Endothelial cell of umbilical vein (primary cell): ENCODE measurements around the gene G6PC1.

Source experiments
- MYC ChIP-seq: IDR thresholded peaks from one replicate; pipeline ENCODE4 v1.6.1; 2011; ENCODE audit warnings: mild to moderate bottlenecking, low read depth, low read length
- POLR2A ChIP-seq: IDR thresholded peaks from 2 replicates; pipeline ENCODE4 v1.6.1; 2012; ENCODE audit warnings: low read depth, mild to moderate bottlenecking, control low read depth, low read length
- TF ChIP-seq, protein P1 (sequence below), 2 donors: IDR thresholded peaks; 1 replicate in 1 of 2; 2 replicates in 1 of 2; pipeline ENCODE4 v1.5.1; 2011; ENCODE audit warnings: low read length in 2 of 2, mild to moderate bottlenecking in 2 of 2, moderate library complexity in 2 of 2, control low read depth in 1 of 2, inconsistent platforms in 1 of 2, low read depth in 1 of 2; ENCODE audit not compliant: insufficient read depth in 1 of 2; ENCODE audit errors: extremely low read depth in 1 of 2
- TF ChIP-seq, protein P2 (sequence below): IDR thresholded peaks from 2 replicates; pipeline ENCODE4 v1.6.1; 2011; ENCODE audit not compliant: insufficient read depth, insufficient read length

DNA sequence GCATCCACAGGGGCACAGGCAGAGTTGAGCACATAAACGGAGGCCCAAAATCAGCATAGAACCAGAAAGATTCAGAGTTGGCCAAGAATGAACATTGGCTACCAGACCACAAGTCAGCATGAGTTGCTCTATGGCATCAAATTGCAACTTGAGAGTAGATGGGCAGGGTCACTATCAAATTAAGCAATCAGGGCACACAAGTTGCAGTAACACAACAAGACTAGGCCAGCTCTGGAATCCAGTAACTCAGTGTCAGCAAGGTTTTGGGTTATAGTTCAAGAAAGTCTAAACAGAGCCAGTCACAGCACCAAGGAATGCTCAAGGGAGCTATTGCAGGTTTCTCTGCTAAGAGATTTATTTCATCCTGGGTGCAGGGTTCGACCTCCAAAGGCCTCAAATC is 12.9 kb downstream of the G6PC1 start:
- TF ChIP-seq, protein P1, sequence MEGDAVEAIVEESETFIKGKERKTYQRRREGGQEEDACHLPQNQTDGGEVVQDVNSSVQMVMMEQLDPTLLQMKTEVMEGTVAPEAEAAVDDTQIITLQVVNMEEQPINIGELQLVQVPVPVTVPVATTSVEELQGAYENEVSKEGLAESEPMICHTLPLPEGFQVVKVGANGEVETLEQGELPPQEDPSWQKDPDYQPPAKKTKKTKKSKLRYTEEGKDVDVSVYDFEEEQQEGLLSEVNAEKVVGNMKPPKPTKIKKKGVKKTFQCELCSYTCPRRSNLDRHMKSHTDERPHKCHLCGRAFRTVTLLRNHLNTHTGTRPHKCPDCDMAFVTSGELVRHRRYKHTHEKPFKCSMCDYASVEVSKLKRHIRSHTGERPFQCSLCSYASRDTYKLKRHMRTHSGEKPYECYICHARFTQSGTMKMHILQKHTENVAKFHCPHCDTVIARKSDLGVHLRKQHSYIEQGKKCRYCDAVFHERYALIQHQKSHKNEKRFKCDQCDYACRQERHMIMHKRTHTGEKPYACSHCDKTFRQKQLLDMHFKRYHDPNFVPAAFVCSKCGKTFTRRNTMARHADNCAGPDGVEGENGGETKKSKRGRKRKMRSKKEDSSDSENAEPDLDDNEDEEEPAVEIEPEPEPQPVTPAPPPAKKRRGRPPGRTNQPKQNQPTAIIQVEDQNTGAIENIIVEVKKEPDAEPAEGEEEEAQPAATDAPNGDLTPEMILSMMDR (IDR thresholded peaks at IDR 0.05; ENCODE audit: extremely low read depth in 1 of 2, insufficient read depth in 1 of 2, low read depth in 1 of 2, low read length in 2 of 2), result no peak
- TF ChIP-seq, protein P2, sequence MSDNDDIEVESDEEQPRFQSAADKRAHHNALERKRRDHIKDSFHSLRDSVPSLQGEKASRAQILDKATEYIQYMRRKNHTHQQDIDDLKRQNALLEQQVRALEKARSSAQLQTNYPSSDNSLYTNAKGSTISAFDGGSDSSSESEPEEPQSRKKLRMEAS, result no peak
- no peak for TF ChIP-seq MYC
- TF ChIP-seq POLR2A, result no peak
